HCT116 (cell line): ENCODE data around the gene OGN. TPM values are rescaled to one million over a fixed set of nuclear protein-coding genes. Genes with fewer than 3 reads are reported as not detected.

Experiments used
- ATAC-seq: fragments of 200-7000 bp; cut with Tn5 transposase; 2 replicates; pipeline ENCODE4 v1.9.1; 2020; ENCODE audit warnings: mild to moderate bottlenecking, moderate library complexity
- BruUV-seq: library from RNA; stranded (reverse); fragments of 400-500 nt; replicated peaks from 2 replicates; lab custom pipeline; 2021; lab: Mats Ljungman, UMichigan
- CTCF ChIA-PET: fragments of 300-600 bp; sonication (Branson Sonifier 250); formaldehyde crosslinking; loops from one replicate; lab custom pipeline; 2021; ENCODE audit warnings: antibody characterized with exemption; lab: Charles Lee
- POLR2A ChIA-PET: fragments of 300-600, 350-600 bp; sonication (Branson Sonifier 250); formaldehyde crosslinking; loops from one replicate; lab custom pipeline; 2021; ENCODE audit warnings: antibody characterized with exemption; lab: Charles Lee
- RAD21 ChIA-PET, 2 experiments: fragments of 300-600 bp; sonication (Branson Sonifier 250); formaldehyde crosslinking; loops; one replicate each; lab custom pipeline; 2023; ENCODE audit warnings: low total read pairs in 2 of 2; ENCODE audit not compliant: uncharacterized antibody in 2 of 2, unreplicated experiment in 2 of 2, low non-redundant PET in 1 of 2; lab: Charles Lee
- DNase-seq: peaks from one replicate; pipeline ENCODE4 v3.0.0-alpha.2; 2010; ENCODE audit warnings: low read depth, low spot score
- H2AFZ ChIP-seq: fragments of 200-600 bp; shearing (Covaris generic), sonication (generic); 2 replicates; pipeline ENCODE4 v1.6.1; 2017; ENCODE audit warnings: low read depth, mixed run types, mixed read lengths, antibody characterized with exemption, low read length; ENCODE audit not compliant: poor library complexity, severe bottlenecking
- H3K27ac ChIP-seq: 2 replicates; pipeline ENCODE4 v1.5.1; 2012; ENCODE audit warnings: low read depth, low read length
- H3K27me3 ChIP-seq: fragments of 200-600 bp; sonication (generic); 2 replicates; pipeline ENCODE4 v1.6.1; 2016; ENCODE audit warnings: mixed run types, low read length, mixed read lengths; ENCODE audit not compliant: insufficient read depth
- H3K36me3 ChIP-seq, 2 experiments: fragments of 200-500 bp in 1 of 2; fragments of 200-600 bp in 1 of 2; sonication (Bioruptor generic) in 1 of 2; sonication (generic) in 1 of 2; 2 replicates each; pipeline versions ENCODE4 v1.5.1 to v1.6.1; 2014 to 2016; ENCODE audit warnings: low read length in 2 of 2, inconsistent platforms in 1 of 2, mixed read lengths in 1 of 2, mixed run types in 1 of 2; ENCODE audit not compliant: insufficient read depth in 2 of 2, control insufficient read depth in 1 of 2
- H3K4me1 ChIP-seq, 2 experiments: fragments of 200-600 bp in 1 of 2; sonication (generic) in 1 of 2; 2 replicates each; pipeline versions ENCODE4 v1.5.1 to v1.6.1; 2012 to 2017; ENCODE audit warnings: low read length in 2 of 2, inconsistent platforms in 1 of 2, mild to moderate bottlenecking in 1 of 2, mixed read lengths in 1 of 2, mixed run types in 1 of 2, moderate library complexity in 1 of 2; ENCODE audit not compliant: insufficient read depth in 2 of 2, control insufficient read depth in 1 of 2
- H3K4me2 ChIP-seq: fragments of 200-600 bp; sonication (generic); 2 replicates; pipeline ENCODE4 v1.6.1; 2017; ENCODE audit warnings: mixed run types, low read length, mixed read lengths
- H3K4me3 ChIP-seq, 2 experiments: fragments of 200-600 bp in 1 of 2; sonication (generic) in 1 of 2; replicated peaks in 1 of 2; 2 replicates each; pipeline ENCODE4 v1.5.1; 2011 to 2016; ENCODE audit warnings: low read length in 2 of 2, control low read depth in 1 of 2, low read depth in 1 of 2, mild to moderate bottlenecking in 1 of 2, mixed read lengths in 1 of 2, mixed run types in 1 of 2
- H3K79me2 ChIP-seq: fragments of 200-600 bp; sonication (generic); 2 replicates; pipeline ENCODE4 v1.6.1; 2017; ENCODE audit warnings: mild to moderate bottlenecking, mixed run types, low read length, moderate library complexity, mixed read lengths; ENCODE audit not compliant: insufficient read depth
- H3K9ac ChIP-seq: fragments of 200-600 bp; sonication (generic); 2 replicates; pipeline ENCODE4 v1.6.1; 2016; ENCODE audit warnings: low read length, mixed read lengths
- H3K9me2 ChIP-seq: fragments of 200-600 bp; sonication (generic), shearing (Covaris generic); 2 replicates; pipeline ENCODE4 v1.6.1; 2017; ENCODE audit warnings: mixed run types, mild to moderate bottlenecking, moderate library complexity; ENCODE audit not compliant: insufficient read depth
- H3K9me3 ChIP-seq, 2 experiments: fragments of 200-500 bp in 1 of 2; fragments of 200-600 bp in 1 of 2; sonication (Bioruptor generic) in 1 of 2; sonication (generic) in 1 of 2; 2 replicates each; pipeline ENCODE4 v1.6.1; 2014 to 2017; ENCODE audit warnings: low read length in 2 of 2, mixed read lengths in 2 of 2, inconsistent platforms in 1 of 2, low read depth in 1 of 2, mild to moderate bottlenecking in 1 of 2, mixed run types in 1 of 2, moderate library complexity in 1 of 2; ENCODE audit not compliant: control insufficient read depth in 1 of 2, insufficient read depth in 1 of 2
- H4K20me1 ChIP-seq: fragments of 200-600 bp; sonication (generic), shearing (Covaris generic); 2 replicates; pipeline ENCODE4 v1.6.1; 2017; ENCODE audit warnings: mixed run types, mild to moderate bottlenecking, moderate library complexity; ENCODE audit not compliant: insufficient read depth
- ATF3 ChIP-seq: IDR thresholded peaks from 2 replicates; pipeline ENCODE4 v1.6.1; 2012
- CEBPB ChIP-seq: IDR thresholded peaks from 2 replicates; pipeline ENCODE4 v1.6.1; 2012; ENCODE audit warnings: low read depth
- CTCF ChIP-seq, 3 experiments: fragments of 200-600 bp in 1 of 3; sonication (generic) in 1 of 3; IDR thresholded peaks in 2 of 3; conservative IDR thresholded peaks in 1 of 3; 2 replicates each; pipeline ENCODE4 v1.5.1; 2012 to 2017; ENCODE audit warnings: low read depth in 2 of 3, low read length in 2 of 3, antibody characterized with exemption in 1 of 3, borderline replicate concordance in 1 of 3, control low read depth in 1 of 3, mild to moderate bottlenecking in 1 of 3, mixed read lengths in 1 of 3, mixed run types in 1 of 3, moderate library complexity in 1 of 3; ENCODE audit not compliant: insufficient read depth in 1 of 3
- EGR1 ChIP-seq: IDR thresholded peaks from 2 replicates; pipeline ENCODE4 v1.6.1; 2012; ENCODE audit warnings: low read depth
- ELF1 ChIP-seq: IDR thresholded peaks from 2 replicates; pipeline ENCODE4 v1.6.1; 2012; ENCODE audit warnings: low read depth, borderline replicate concordance
- EZH2 ChIP-seq: fragments of 200-600 bp; sonication (generic); IDR thresholded peaks from 2 replicates; pipeline ENCODE4 v1.6.1; 2017; ENCODE audit warnings: antibody characterized with exemption, mixed run types
- FOSL1 ChIP-seq: IDR thresholded peaks from 2 replicates; pipeline ENCODE4 v1.6.1; 2012; ENCODE audit warnings: low read depth
- MAX ChIP-seq: IDR thresholded peaks from 2 replicates; pipeline ENCODE4 v1.6.1; 2012
- POLR2AphosphoS5 ChIP-seq: IDR thresholded peaks from 2 replicates; pipeline ENCODE4 v1.6.1; 2011; ENCODE audit warnings: mild to moderate bottlenecking, low read depth, low read length, moderate library complexity
- RAD21 ChIP-seq: IDR thresholded peaks from 2 replicates; pipeline ENCODE4 v1.6.1; 2012; ENCODE audit warnings: low read depth, mild to moderate bottlenecking
- SIN3A ChIP-seq: IDR thresholded peaks from 2 replicates; pipeline ENCODE4 v1.6.1; 2012; ENCODE audit warnings: low read depth
- SP1 ChIP-seq: IDR thresholded peaks from 2 replicates; pipeline ENCODE4 v1.6.1; 2012; ENCODE audit warnings: low read depth
- SRF ChIP-seq: IDR thresholded peaks from 2 replicates; pipeline ENCODE4 v1.6.1; 2012; ENCODE audit warnings: low read depth
- TCF7L2 ChIP-seq: IDR thresholded peaks from 2 replicates; pipeline ENCODE4 v1.7.0; 2011; ENCODE audit warnings: borderline replicate concordance, inconsistent platforms; ENCODE audit not compliant: insufficient read depth, insufficient read length; ENCODE audit errors: extremely low read depth
- ZBTB33 ChIP-seq: IDR thresholded peaks from 2 replicates; pipeline ENCODE4 v1.6.1; 2011; ENCODE audit warnings: mild to moderate bottlenecking, low read length, moderate library complexity; ENCODE audit not compliant: insufficient replicate concordance; ENCODE audit errors: extremely low read depth
- ZNF274 ChIP-seq: fragments of 200-500 bp; sonication (Bioruptor generic); IDR thresholded peaks from 2 replicates; pipeline ENCODE4 v1.6.1; 2014; ENCODE audit warnings: mild to moderate bottlenecking, low read depth, low read length, inconsistent platforms
- intact Hi-C: fragments of 100-400 bp; cut with micrococcal nuclease; formaldehyde crosslinking; loops from 2 replicates; pipeline ENCODE4 v1.10.0; 2022
- total RNA-seq: library from RNA; stranded (reverse); gene quantifications from one replicate; pipeline ENCODE4 v1.2.1, GENCODE V29; 2021; ENCODE audit not compliant: unreplicated experiment

OGN gene
- total RNA-seq, 1 experiment from 2014 or later, result 0.15 TPM

- DNase-seq, result no peak
Observed at GRCh38 chr9:92439921-92440750, 35.8 kb upstream of the OGN start.

More at GRCh38 chr9:92439921-92440750, 35.8 kb upstream of the OGN start:
- ChIA-PET POLR2A (no interaction called here), CTCF (interaction anchor here (2.1 to 2.4 kb wide), 2 partner anchors 112 to 301 kb away, joined by 19 to 24 read pairs; no protein-coding TSS in a partner anchor), RAD21 (no interaction called here)
- Histone ChIP-seq H3K4me2 (no peak overlapping the region), H3K9me2 (no peaks in the 10 kb centered on the region), H3K36me3 (no peaks in the 10 kb centered on the region), H3K79me2 (no peaks in the 10 kb centered on the region), H3K9ac (no peak overlapping the region), H2AFZ (no peak overlapping the region), H4K20me1 (no peaks in the 10 kb centered on the region), H3K27ac (no peak overlapping the region), H3K27me3 (no peaks in the 10 kb centered on the region), H3K9me3 (no peaks in the 10 kb centered on the region), H3K4me3 (no peak overlapping the region), H3K4me1 (no peaks in the 10 kb centered on the region)
- intact Hi-C loops, result loop anchor here (2.0 to 5.0 kb wide), 2 partner anchors 111 to 303 kb away; no protein-coding TSS in a partner anchor
- TF ChIP-seq ELF1 (no peak), POLR2AphosphoS5 (no peak), FOSL1 (no peak), EZH2 (no peak), MAX (no peak), SRF (no peak), CTCF (IDR thresholded peaks at IDR 0.05 in 2 of 3, conservative IDR thresholded peaks at IDR 0.05 in 1 of 3; ENCODE audit: borderline replicate concordance in 1 of 3, insufficient read depth in 1 of 3, low read depth in 2 of 3, low read length in 2 of 3) (no peak), ZNF274 (no peak), SIN3A (no peak), RAD21 (no peak), SP1 (no peak), ATF3 (no peak), CEBPB (no peak), EGR1 (no peak), ZBTB33 (no peak), TCF7L2 (no peak)
- no peak for ATAC-seq
- no TSS peak for BruUV-seq
